ENCODE measurements around the gene PSMC3IP. TPM values are rescaled to one million over a fixed set of nuclear protein-coding genes. Genes with fewer than 3 reads are reported as not detected.

The PSMC3IP gene
- total RNA-seq, 2 experiments from 2014 or later = 38.6 to 42.2 TPM

- no peak for DNase-seq
- intact Hi-C loops (cut with micrococcal nuclease) = loop anchor here (2.0 to 5.0 kb wide), 2 partner anchors 77 to 141 kb away; partner anchors contain the start of gene TUBG2
- peaks cover 29% of the 10 kb centered on the region for H3K4me1 Mint-ChIP-seq (ENCODE audit: low read depth)
- no peaks in the 10 kb centered on the region for H3K27me3 Mint-ChIP-seq (ENCODE audit: low read depth)
- no peak overlapping the region for H3K4me3 Mint-ChIP-seq
- peak overlapping the region; percentile 76 for H3K27ac Mint-ChIP-seq
- H3K36me3 Mint-ChIP-seq (ENCODE audit: low read depth) = peaks cover 28% of the 10 kb centered on the region
- CTCF ChIA-PET = interaction anchor here (1.1 to 3.2 kb wide), 3 partner anchors 25 to 184 kb away, joined by 5 to 30 read pairs (median 6); partner anchors contain the start of genes RETREG3 and TUBG1
- H3K9me3 Mint-ChIP-seq = no peaks in the 10 kb centered on the region
These were observed 2.4 kb upstream of the PSMC3IP start for GRCh38 chr17:42579794-42580551.

DNA sequence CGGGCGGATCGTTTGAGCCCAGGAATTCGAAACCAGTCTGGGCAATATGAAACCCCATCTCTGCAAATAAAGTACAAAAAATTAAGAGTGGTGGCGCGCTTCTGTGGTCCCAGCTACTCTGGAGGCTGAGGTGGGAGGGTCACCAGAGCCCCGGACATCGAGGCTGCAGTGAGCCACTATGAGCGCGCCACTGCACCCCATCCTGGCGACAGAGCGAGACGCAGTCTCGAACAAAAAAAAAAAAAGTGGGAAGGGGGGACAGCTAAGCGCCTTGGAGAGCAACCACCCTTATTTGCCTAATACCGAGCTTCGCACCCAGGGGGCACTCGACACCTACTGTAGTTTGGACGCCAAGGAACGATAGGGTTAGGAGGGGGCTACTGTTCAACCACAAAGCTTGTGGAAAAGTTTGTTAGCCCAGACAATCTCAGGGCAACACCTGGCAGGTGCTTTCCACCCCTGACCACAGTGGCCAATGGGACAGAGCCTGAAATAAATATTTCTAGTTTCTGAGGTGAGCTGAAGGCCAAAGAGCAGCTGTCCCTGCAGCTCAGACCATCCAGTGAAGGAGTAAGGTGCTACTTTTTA lies 847 bp upstream of the PSMC3IP start:
- Mint-ChIP-seq H3K36me3 (ENCODE audit: low read depth) (peaks cover 39% of the 10 kb centered on the region), H3K27ac (peak overlapping the region; percentile 96), H3K27me3 (ENCODE audit: low read depth) (no peaks in the 10 kb centered on the region), H3K4me1 (ENCODE audit: low read depth) (peaks cover 40% of the 10 kb centered on the region), H3K4me3 (peak overlapping the region; percentile 98), H3K9me3 (no peaks in the 10 kb centered on the region)
- intact Hi-C loops (cut with micrococcal nuclease) = loop anchor here (1.0 to 5.0 kb wide), 5 partner anchors 79 to 185 kb away; partner anchors contain the start of gene TUBG2
- CTCF ChIA-PET = interaction anchor here (0.5 to 3.2 kb wide), 52 partner anchors 8 to 1162 kb away, joined by 3 to 36 read pairs (median 4); partner anchors contain the start of genes BECN1, NAGLU, PLEKHH3 and RAMP2
- DNase-seq = peak; percentile 88

- CTCF ChIA-PET = interaction anchor here (0.7 to 3.2 kb wide), 11 partner anchors 11 to 247 kb away, joined by 3 to 36 read pairs (median 10); partner anchors contain the start of genes BECN1, RETREG3 and TUBG1
- no peaks in the 10 kb centered on the region for H3K9me3 Mint-ChIP-seq
- H3K27me3 Mint-ChIP-seq (ENCODE audit: low read depth) = no peaks in the 10 kb centered on the region
- H3K4me3 Mint-ChIP-seq = peak overlapping the region; percentile 98
- peaks cover 44% of the 10 kb centered on the region for H3K4me1 Mint-ChIP-seq (ENCODE audit: low read depth)
- intact Hi-C loops (cut with micrococcal nuclease) = loop anchor here (1.0 to 5.0 kb wide), 7 partner anchors 10 to 421 kb away; partner anchors contain the start of genes BECN1, COASY, MLX and RETREG3
- DNase-seq = peak; percentile 29
- peak overlapping the region; percentile 96 for H3K27ac Mint-ChIP-seq
- H3K36me3 Mint-ChIP-seq (ENCODE audit: low read depth) = peaks cover 46% of the 10 kb centered on the region
These were observed 393 bp downstream of the PSMC3IP start for GRCh38 chr17:42577140-42577531.

DNA sequence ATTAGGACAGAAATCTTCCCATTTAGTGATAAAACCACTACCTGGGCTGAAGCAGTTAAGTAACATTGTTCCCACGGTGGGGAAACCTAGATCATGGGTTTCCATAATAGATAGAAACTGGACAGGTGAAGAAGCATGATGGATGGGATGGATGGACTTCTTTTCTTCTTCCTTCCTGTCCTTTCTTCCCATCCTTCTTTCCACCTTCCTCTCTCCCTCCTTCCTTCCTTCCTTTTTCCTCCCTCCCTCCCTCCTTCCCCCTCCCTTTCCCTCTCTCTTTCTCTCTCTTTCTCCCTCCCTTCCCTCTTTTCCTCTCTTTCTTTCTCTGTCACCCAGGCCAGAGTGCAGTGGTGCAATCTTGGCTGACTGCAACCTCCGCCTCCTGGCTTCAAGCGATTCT lies 3.1 kb downstream of the PSMC3IP start:
- H3K27ac Mint-ChIP-seq = peak overlapping the region; percentile 54

GRCh38 chr17:42573095-42573494 lies 4.4 kb downstream of the PSMC3IP start:
- Mint-ChIP-seq H3K4me3 (no peak overlapping the region), H3K4me1 (ENCODE audit: low read depth) (peaks cover 55% of the 10 kb centered on the region)
- CTCF ChIA-PET = interaction anchor here (0.5 kb wide), 1 partner anchor 59 kb away, joined by 6 read pairs; no protein-coding TSS in a partner anchor

More for the DNA sequence above, 3.1 kb downstream of the PSMC3IP start:
- intact Hi-C loops (cut with micrococcal nuclease) = no loop called here
- DNase-seq = no peak
- Mint-ChIP-seq H3K4me1 (ENCODE audit: low read depth) (peaks cover 51% of the 10 kb centered on the region), H3K9me3 (no peaks in the 10 kb centered on the region), H3K4me3 (no peak overlapping the region), H3K27me3 (ENCODE audit: low read depth) (no peaks in the 10 kb centered on the region), H3K36me3 (ENCODE audit: low read depth) (peaks cover 51% of the 10 kb centered on the region)
- CTCF ChIA-PET = interaction anchor here (0.6 to 0.8 kb wide), 2 partner anchors 45 to 269 kb away, joined by 3 read pairs; no protein-coding TSS in a partner anchor

DNA sequence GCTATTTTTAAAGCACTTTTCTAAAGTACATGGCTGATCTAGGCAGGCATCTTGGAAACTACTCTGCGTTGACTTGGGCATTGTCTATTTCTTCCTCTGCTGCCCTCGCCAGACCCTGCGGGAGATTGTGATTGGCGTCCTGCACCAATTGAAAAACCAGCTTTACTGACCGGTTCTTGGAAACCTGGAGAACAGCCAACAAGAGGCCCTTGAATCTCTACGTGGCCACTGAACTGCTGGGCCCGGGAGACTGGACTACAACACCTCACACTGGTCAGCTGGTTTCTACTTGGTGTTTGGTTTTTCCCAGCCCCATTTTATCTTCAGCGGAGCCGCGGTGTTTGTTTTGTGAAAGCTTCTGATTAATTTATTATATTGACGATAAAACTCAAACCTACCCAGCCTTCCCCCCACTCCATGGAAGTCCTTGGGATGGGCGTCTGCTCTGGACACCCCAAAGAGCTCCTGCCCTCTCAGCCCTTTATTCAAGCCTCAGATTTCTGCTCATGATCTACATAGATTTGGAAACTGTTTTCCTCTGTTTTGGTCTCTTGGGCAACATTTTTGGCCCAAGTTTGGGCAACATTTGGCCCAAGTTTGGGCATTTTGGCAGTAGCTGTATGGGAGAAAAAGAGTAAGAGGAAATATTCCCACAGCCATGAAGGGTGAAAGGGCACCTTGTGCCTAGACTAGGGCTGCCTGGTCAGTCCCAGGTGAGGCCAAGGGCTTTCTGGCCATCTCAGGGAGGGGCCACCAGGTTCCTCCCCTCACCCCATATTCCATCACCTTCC lies 5.9 kb downstream of the PSMC3IP start:
- CTCF ChIA-PET = no interaction called here
- H3K4me3 Mint-ChIP-seq = no peak overlapping the region
- no peak for DNase-seq
- peaks cover 58% of the 10 kb centered on the region for H3K4me1 Mint-ChIP-seq (ENCODE audit: low read depth)
- intact Hi-C loops (cut with micrococcal nuclease) = no loop called here
- no peak overlapping the region for H3K27ac Mint-ChIP-seq
- H3K9me3 Mint-ChIP-seq = no peaks in the 10 kb centered on the region
- peaks cover 52% of the 10 kb centered on the region for H3K36me3 Mint-ChIP-seq (ENCODE audit: low read depth)
- no peaks in the 10 kb centered on the region for H3K27me3 Mint-ChIP-seq (ENCODE audit: low read depth)

More at GRCh38 chr17:42573095-42573494, 4.4 kb downstream of the PSMC3IP start:
- Mint-ChIP-seq H3K36me3 (ENCODE audit: low read depth) (peaks cover 55% of the 10 kb centered on the region), H3K27ac (peak overlapping the region; percentile 48), H3K9me3 (no peaks in the 10 kb centered on the region), H3K27me3 (ENCODE audit: low read depth) (no peaks in the 10 kb centered on the region)
- intact Hi-C loops (cut with micrococcal nuclease) = no loop called here
- DNase-seq = no peak

DNA sequence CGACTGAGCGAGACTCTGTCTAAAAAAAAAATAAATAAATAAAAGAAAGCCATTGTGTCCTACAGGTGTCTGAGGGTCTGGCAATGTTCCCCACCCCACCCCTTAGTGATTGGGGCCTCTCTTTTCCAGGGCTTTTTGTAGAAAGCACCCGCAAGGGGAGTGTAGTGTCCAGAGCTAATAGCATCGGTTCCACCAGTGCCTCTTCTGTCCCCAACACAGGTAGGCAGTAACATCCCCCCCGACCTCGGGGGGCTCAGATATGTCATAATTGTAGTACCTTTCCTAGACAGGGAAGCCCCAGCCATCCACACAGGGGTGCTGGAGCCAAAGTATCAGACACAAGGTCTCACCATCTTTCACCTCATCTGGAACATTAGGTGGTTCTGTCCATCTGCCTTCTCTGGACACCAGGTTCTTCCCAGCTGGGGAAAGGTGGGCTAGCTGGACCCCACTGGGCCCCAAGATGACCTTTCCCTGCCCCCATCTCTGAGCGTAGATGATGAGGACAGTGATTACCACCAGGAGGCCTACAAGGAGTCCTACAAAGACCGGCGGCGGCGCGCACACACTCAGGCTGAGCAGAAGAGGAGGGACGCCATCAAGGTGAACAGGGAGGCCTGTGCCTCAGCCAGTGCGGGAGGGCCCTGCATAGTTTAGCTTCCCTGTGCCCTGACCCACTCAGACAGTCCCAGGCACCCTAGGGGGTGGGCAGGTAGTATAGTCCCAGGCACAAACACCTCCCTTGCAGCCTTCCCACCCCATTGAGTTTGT lies 9.0 kb downstream of the PSMC3IP start:
- peaks cover 51% of the 10 kb centered on the region for H3K4me1 Mint-ChIP-seq (ENCODE audit: low read depth)
- DNase-seq = no peak
- intact Hi-C loops (cut with micrococcal nuclease) = no loop called here
- peak overlapping the region; percentile 93 for H3K4me3 Mint-ChIP-seq
- peak overlapping the region; percentile 93 for H3K27ac Mint-ChIP-seq
- peaks cover 33% of the 10 kb centered on the region for H3K36me3 Mint-ChIP-seq (ENCODE audit: low read depth)
- CTCF ChIA-PET = interaction anchor here (0.7 to 1.1 kb wide), 2 partner anchors 20 to 23 kb away, joined by 3 to 4 read pairs; no protein-coding TSS in a partner anchor
- no peaks in the 10 kb centered on the region for H3K27me3 Mint-ChIP-seq (ENCODE audit: low read depth)
- H3K9me3 Mint-ChIP-seq = no peaks in the 10 kb centered on the region

DNA sequence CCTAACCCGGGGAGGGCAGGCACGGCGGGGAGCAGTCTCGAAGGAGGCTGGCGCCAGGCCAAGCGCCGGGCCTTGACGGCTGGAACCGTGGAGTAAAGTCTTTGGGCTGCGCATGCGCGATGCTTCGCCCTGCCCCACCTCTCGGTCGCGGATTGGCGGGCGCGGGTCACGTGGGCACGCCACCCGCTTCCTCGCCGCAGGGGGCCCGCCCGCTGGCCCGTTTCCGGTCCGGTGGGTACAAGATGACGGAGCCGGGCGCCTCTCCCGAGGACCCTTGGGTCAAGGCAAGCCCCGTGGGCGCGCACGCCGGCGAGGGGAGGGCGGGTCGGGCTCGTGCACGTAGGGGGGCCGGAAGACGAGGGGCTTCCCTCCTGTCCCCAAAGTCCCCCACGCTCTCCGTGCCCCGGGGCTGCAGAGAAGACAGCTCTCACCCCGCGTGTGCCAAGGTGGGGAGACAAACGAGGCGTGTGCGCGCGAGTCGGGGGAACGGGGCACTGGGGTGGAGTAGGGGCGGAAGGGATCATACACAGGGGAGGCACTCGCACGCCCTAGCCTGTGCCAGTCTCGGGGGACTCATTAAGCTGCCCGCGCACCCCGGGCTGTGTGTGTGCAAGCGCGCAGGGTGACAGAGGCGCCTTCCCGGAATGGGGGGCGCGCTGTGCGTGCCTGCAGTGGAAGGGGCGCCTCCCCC lies 10.5 kb downstream of the PSMC3IP start, which contains the start of gene MLX:
TSS of gene MLX (plus strand) at position 218 of the 691 bp plus-strand sequence. CDS start at position 243, 25 bp downstream.
- Mint-ChIP-seq H3K9me3 (no peaks in the 10 kb centered on the region), H3K27me3 (ENCODE audit: low read depth) (no peaks in the 10 kb centered on the region), H3K27ac (peak within 1 kb of the TSS; percentile 93), H3K4me1 (ENCODE audit: low read depth) (peaks cover 55% of the 10 kb centered on the region), H3K4me3 (peak within 1 kb of the TSS; percentile 93), H3K36me3 (ENCODE audit: low read depth) (peaks cover 26% of the 10 kb centered on the region)
- intact Hi-C loops (cut with micrococcal nuclease) = loop anchor here (1.0 kb wide), 1 partner anchor 10 kb away; the partner anchor contains the start of gene PSMC3IP
- peak; percentile 90 for DNase-seq
- CTCF ChIA-PET = interaction anchor here (1.0 to 2.8 kb wide), 4 partner anchors 11 to 197 kb away, joined by 3 to 13 read pairs (median 8); partner anchors contain the start of gene PSMC3IP

GRCh38 chr17:42566215-42566882 lies 11.2 kb downstream of the PSMC3IP start:
- DNase-seq = no peak
- no peaks in the 10 kb centered on the region for H3K27me3 Mint-ChIP-seq (ENCODE audit: low read depth)
- peaks cover 23% of the 10 kb centered on the region for H3K36me3 Mint-ChIP-seq (ENCODE audit: low read depth)
- CTCF ChIA-PET = interaction anchor here (0.6 to 2.8 kb wide), 4 partner anchors 10 to 197 kb away, joined by 3 to 13 read pairs (median 3); partner anchors contain the start of genes PSMC3IP and RETREG3
- intact Hi-C loops (cut with micrococcal nuclease) = no loop called here
- H3K4me1 Mint-ChIP-seq (ENCODE audit: low read depth) = peaks cover 59% of the 10 kb centered on the region
- H3K27ac Mint-ChIP-seq = peak overlapping the region; percentile 93
- peak overlapping the region; percentile 93 for H3K4me3 Mint-ChIP-seq
- H3K9me3 Mint-ChIP-seq = no peaks in the 10 kb centered on the region

DNA sequence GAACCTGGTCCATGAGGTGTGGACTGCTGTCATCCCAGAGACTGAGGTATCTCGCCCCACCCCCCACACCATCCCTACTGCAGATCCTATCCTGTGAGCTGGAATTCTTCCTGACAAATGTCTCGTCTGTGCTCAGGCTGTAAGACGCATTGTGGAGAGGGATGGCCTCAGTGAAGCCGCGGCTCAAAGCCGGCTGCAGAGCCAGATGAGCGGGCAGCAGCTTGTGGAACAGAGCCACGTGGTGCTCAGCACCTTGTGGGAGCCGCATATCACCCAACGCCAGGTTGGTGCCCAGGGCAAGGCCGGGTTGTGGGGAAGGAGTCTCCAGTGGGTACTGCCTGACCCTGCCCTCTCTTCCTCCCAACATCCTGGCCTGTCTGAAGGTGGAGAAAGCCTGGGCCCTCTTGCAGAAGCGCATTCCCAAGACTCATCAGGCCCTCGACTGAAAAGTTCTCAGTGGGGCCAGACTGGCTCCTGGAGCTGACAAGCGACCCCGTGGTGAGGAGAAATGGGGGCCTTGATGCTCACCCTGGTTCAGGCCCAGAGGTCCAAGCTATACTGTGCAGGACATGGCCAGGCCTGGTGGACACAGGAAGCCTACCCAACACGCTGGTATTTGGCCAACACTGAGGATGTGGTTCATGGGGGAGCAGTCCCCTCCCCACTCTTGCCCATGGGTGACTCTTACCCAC lies 11.9 kb downstream of the PSMC3IP start:
- CTCF ChIA-PET = interaction anchor here (0.6 to 2.8 kb wide), 4 partner anchors 11 to 198 kb away, joined by 3 to 13 read pairs (median 3); partner anchors contain the start of genes PSMC3IP and RETREG3
- DNase-seq = no peak
- peaks cover 59% of the 10 kb centered on the region for H3K4me1 Mint-ChIP-seq (ENCODE audit: low read depth)
- no peaks in the 10 kb centered on the region for H3K9me3 Mint-ChIP-seq
- no peaks in the 10 kb centered on the region for H3K27me3 Mint-ChIP-seq (ENCODE audit: low read depth)
- H3K27ac Mint-ChIP-seq = no peak overlapping the region
- peaks cover 17% of the 10 kb centered on the region for H3K36me3 Mint-ChIP-seq (ENCODE audit: low read depth)
- intact Hi-C loops (cut with micrococcal nuclease) = no loop called here
- peak overlapping the region; percentile 93 for H3K4me3 Mint-ChIP-seq
